ENCODE data around the gene NKX6-2. TPM values are rescaled to one million over a fixed set of nuclear protein-coding genes. Genes with fewer than 3 reads are reported as not detected.
"Not testable (repeated sequence)": the region's sequence is repeated elsewhere in the genome, so short reads cannot be mapped to it uniquely, and the experiment has no call there.

The NKX6-2 gene
- total RNA-seq, 5 donors from 2014 or later (not counting 1 experiment from before 2014, with no cell fraction given): not detected

DNA sequence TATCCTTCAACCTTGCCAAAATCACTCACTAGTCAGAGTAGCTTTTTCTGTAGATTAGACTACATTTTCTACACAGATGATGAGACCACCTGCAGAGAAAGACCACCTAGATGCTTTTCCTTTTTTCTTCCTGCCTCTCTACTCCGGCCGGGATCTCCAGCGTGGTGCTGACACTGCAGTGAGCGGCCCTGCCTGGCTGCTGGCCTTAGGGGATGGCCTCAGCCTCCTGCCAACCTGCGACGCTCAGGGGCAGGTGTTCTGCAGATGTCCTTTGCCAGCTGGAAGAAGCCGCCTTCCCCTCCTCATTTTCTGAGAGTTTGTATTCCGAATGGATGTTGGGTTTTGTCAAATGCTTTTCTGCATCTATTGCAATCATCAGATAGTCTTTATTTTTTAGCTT lies 43.5 kb upstream of the NKX6-2 start:
- Histone ChIP-seq H3K4me3 (ENCODE audit: control insufficient read depth in 1 of 2, extremely low read depth in 1 of 2, low read length in 1 of 2) (no peak overlapping the region), H3K27ac (ENCODE audit: low read length) (no peak overlapping the region), H3K27me3 (replicated peaks in 1 of 2; ENCODE audit: control insufficient read depth in 2 of 2, extremely low read depth in 1 of 2, insufficient read depth in 2 of 2, low read length in 1 of 2) (peaks cover 0 to 21% of the 10 kb centered on the region in 2 experiments), H3K36me3 (ENCODE audit: control insufficient read depth in 2 of 2, extremely low read depth in 1 of 2, insufficient read depth in 1 of 2, low read length in 1 of 2) (no peaks in the 10 kb centered on the region), H3K4me1 (ENCODE audit: control insufficient read depth in 1 of 2, extremely low read depth in 1 of 2, insufficient read depth in 2 of 2, low read length in 2 of 2) (no peaks in the 10 kb centered on the region), H3K9me3 (no peaks in the 10 kb centered on the region)
- Mint-ChIP-seq H3K9me3 (no peaks in the 10 kb centered on the region), H3K36me3 (no peaks in the 10 kb centered on the region), H3K4me3 (no peak overlapping the region), H3K4me1 (no peaks in the 10 kb centered on the region), H3K27ac (no peak overlapping the region), H3K27me3 (peaks cover 0 to 3% of the 10 kb centered on the region in 2 donors)
- ChIA-PET POLR2A (no interaction called here), CTCF (no interaction called here)
- ATAC-seq (replicated peaks in 1 of 4) (no peak), DNase-seq (no peak)
- 83% methylated on average over 3 of the region's 8 CpGs for WGBS (ENCODE audit: insufficient coverage)

- Mint-ChIP-seq H3K4me3 (no peak overlapping the region), H3K36me3 (no peaks in the 10 kb centered on the region), H3K27ac (no peak overlapping the region), H3K4me1 (no peaks in the 10 kb centered on the region), H3K27me3 (peaks cover 0 to 3% of the 10 kb centered on the region in 2 donors), H3K9me3 (no peaks in the 10 kb centered on the region)
- Histone ChIP-seq H3K4me1 (ENCODE audit: control insufficient read depth in 1 of 2, extremely low read depth in 1 of 2, insufficient read depth in 2 of 2, low read length in 2 of 2) (no peaks in the 10 kb centered on the region), H3K27ac (ENCODE audit: low read length) (no peak overlapping the region), H3K36me3 (ENCODE audit: control insufficient read depth in 2 of 2, extremely low read depth in 1 of 2, insufficient read depth in 1 of 2, low read length in 1 of 2) (no peaks in the 10 kb centered on the region), H3K27me3 (replicated peaks in 1 of 2; ENCODE audit: control insufficient read depth in 2 of 2, extremely low read depth in 1 of 2, insufficient read depth in 2 of 2, low read length in 1 of 2) (peaks cover 0 to 14% of the 10 kb centered on the region in 2 experiments), H3K9me3 (no peaks in the 10 kb centered on the region), H3K4me3 (ENCODE audit: control insufficient read depth in 1 of 2, extremely low read depth in 1 of 2, low read length in 1 of 2) (no peak overlapping the region)
- DNase-seq (no peak), ATAC-seq (replicated peaks in 1 of 4) (no peak)
- POLR2A ChIA-PET: interaction anchor here in 1 of 2 donors (0.6 kb wide), 1 partner anchor 84 kb away, joined by 6 read pairs; no protein-coding TSS in a partner anchor
- 90% methylated on average over 14 of the region's 20 CpGs for WGBS (ENCODE audit: insufficient coverage)
- CTCF ChIA-PET: interaction anchor here in 1 of 2 donors (0.6 kb wide), 1 partner anchor 27 kb away, joined by 3 read pairs; no protein-coding TSS in a partner anchor
Measured at GRCh38 chr10:132828681-132829080, 42.7 kb upstream of the NKX6-2 start.

DNA sequence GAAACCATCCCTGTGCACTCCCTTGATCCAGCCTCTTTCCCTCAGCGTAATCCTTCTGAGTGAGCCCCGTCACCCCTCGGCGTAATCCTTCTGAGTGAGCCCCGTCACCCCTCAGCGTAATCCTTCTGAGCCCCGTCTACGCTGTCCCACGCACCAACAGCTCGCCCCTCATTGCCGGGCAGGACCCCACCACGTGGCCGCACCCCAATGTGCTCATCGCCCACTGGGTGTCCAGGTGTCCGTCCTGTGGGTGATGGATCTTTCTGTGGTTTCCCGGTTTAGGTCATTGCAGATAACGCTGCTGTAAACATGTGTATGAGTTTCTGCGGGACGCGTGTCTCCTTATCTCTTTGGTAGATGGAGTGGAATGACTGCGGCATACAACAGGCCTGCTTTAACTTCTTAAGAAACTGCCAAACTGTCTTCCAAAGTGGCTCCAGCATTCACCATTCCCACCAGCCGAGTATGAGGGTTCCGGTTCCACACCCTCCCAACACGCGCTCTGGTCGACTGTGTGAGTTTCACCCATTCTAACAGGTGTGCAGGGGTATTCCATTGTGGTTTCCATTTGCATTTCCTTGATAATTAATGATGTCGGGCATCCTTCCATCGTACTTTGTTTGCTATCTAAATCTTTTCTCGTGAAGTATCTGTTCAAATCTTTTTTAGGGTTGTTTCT lies 42.1 kb upstream of the NKX6-2 start:
- H3K4me1 Mint-ChIP-seq: no peaks in the 10 kb centered on the region
- no peaks in the 10 kb centered on the region for H3K9me3 Mint-ChIP-seq
- H3K27ac Mint-ChIP-seq: no peak overlapping the region
- H3K27ac ChIP-seq (ENCODE audit: low read length): no peak overlapping the region
- ChIA-PET CTCF (no interaction called here), POLR2A (no interaction called here)
- no peaks in the 10 kb centered on the region for H3K36me3 Mint-ChIP-seq
- no peaks in the 10 kb centered on the region for H3K9me3 ChIP-seq
- WGBS (ENCODE audit: insufficient coverage): 91% methylated on average over 14 of the region's 29 CpGs
- no peak overlapping the region for H3K4me3 Mint-ChIP-seq
- H3K27me3 ChIP-seq (replicated peaks in 1 of 2; ENCODE audit: control insufficient read depth in 2 of 2, extremely low read depth in 1 of 2, insufficient read depth in 2 of 2, low read length in 1 of 2): peaks cover 0 to 10% of the 10 kb centered on the region in 2 experiments
- no peaks in the 10 kb centered on the region for H3K4me1 ChIP-seq (ENCODE audit: control insufficient read depth in 1 of 2, extremely low read depth in 1 of 2, insufficient read depth in 2 of 2, low read length in 2 of 2)
- DNase-seq: no peak
- no peak overlapping the region for H3K4me3 ChIP-seq (ENCODE audit: control insufficient read depth in 1 of 2, extremely low read depth in 1 of 2, low read length in 1 of 2)
- no peak for ATAC-seq (replicated peaks in 1 of 4)
- H3K27me3 Mint-ChIP-seq: peaks cover 0 to 3% of the 10 kb centered on the region in 2 donors
- H3K36me3 ChIP-seq (ENCODE audit: control insufficient read depth in 2 of 2, extremely low read depth in 1 of 2, insufficient read depth in 1 of 2, low read length in 1 of 2): no peaks in the 10 kb centered on the region

- DNase-seq (no peak), ATAC-seq (replicated peaks in 1 of 4) (no peak)
- Mint-ChIP-seq H3K4me3 (no peak overlapping the region), H3K27me3 (peaks cover 0 to 3% of the 10 kb centered on the region in 2 donors), H3K4me1 (no peaks in the 10 kb centered on the region), H3K27ac (no peak overlapping the region), H3K36me3 (no peaks in the 10 kb centered on the region), H3K9me3 (no peaks in the 10 kb centered on the region)
- no peak overlapping the region for H3K27ac ChIP-seq (ENCODE audit: low read length)
- H3K4me1 ChIP-seq (ENCODE audit: control insufficient read depth in 1 of 2, extremely low read depth in 1 of 2, insufficient read depth in 2 of 2, low read length in 2 of 2): no peaks in the 10 kb centered on the region
- no peak overlapping the region for H3K4me3 ChIP-seq (ENCODE audit: control insufficient read depth in 1 of 2, extremely low read depth in 1 of 2, low read length in 1 of 2)
- WGBS (ENCODE audit: insufficient coverage): 78% methylated on average over 11 of the region's 13 CpGs
- H3K9me3 ChIP-seq: no peaks in the 10 kb centered on the region
- no peaks in the 10 kb centered on the region for H3K36me3 ChIP-seq (ENCODE audit: control insufficient read depth in 2 of 2, extremely low read depth in 1 of 2, insufficient read depth in 1 of 2, low read length in 1 of 2)
- ChIA-PET POLR2A (no interaction called here), CTCF (no interaction called here)
- peaks cover 0 to 8% of the 10 kb centered on the region in 2 experiments for H3K27me3 ChIP-seq (replicated peaks in 1 of 2; ENCODE audit: control insufficient read depth in 2 of 2, extremely low read depth in 1 of 2, insufficient read depth in 2 of 2, low read length in 1 of 2)
Measured at GRCh38 chr10:132827423-132827789, 41.5 kb upstream of the NKX6-2 start.

GRCh38 chr10:132826524-132827422 lies 40.8 kb upstream of the NKX6-2 start:
- Mint-ChIP-seq H3K27me3 (peaks cover 0 to 2% of the 10 kb centered on the region in 2 donors), H3K4me3 (no peak overlapping the region), H3K36me3 (no peaks in the 10 kb centered on the region), H3K4me1 (no peaks in the 10 kb centered on the region), H3K9me3 (no peaks in the 10 kb centered on the region), H3K27ac (no peak overlapping the region)
- ATAC-seq (replicated peaks in 1 of 4): no peak
- WGBS (ENCODE audit: insufficient coverage): 96% methylated on average over 23 of the region's 36 CpGs
- ChIA-PET POLR2A (no interaction called here), CTCF (no interaction called here)
- H3K36me3 ChIP-seq (ENCODE audit: control insufficient read depth in 2 of 2, extremely low read depth in 1 of 2, insufficient read depth in 1 of 2, low read length in 1 of 2): no peaks in the 10 kb centered on the region
- H3K9me3 ChIP-seq: no peaks in the 10 kb centered on the region
- no peak overlapping the region for H3K4me3 ChIP-seq (ENCODE audit: control insufficient read depth in 1 of 2, extremely low read depth in 1 of 2, low read length in 1 of 2)
- no peak for DNase-seq
- H3K27ac ChIP-seq (ENCODE audit: low read length): no peak overlapping the region
- peaks cover 0 to 4% of the 10 kb centered on the region in 2 experiments for H3K27me3 ChIP-seq (replicated peaks in 1 of 2; ENCODE audit: control insufficient read depth in 2 of 2, extremely low read depth in 1 of 2, insufficient read depth in 2 of 2, low read length in 1 of 2)
- no peaks in the 10 kb centered on the region for H3K4me1 ChIP-seq (ENCODE audit: control insufficient read depth in 1 of 2, extremely low read depth in 1 of 2, insufficient read depth in 2 of 2, low read length in 2 of 2)

DNA sequence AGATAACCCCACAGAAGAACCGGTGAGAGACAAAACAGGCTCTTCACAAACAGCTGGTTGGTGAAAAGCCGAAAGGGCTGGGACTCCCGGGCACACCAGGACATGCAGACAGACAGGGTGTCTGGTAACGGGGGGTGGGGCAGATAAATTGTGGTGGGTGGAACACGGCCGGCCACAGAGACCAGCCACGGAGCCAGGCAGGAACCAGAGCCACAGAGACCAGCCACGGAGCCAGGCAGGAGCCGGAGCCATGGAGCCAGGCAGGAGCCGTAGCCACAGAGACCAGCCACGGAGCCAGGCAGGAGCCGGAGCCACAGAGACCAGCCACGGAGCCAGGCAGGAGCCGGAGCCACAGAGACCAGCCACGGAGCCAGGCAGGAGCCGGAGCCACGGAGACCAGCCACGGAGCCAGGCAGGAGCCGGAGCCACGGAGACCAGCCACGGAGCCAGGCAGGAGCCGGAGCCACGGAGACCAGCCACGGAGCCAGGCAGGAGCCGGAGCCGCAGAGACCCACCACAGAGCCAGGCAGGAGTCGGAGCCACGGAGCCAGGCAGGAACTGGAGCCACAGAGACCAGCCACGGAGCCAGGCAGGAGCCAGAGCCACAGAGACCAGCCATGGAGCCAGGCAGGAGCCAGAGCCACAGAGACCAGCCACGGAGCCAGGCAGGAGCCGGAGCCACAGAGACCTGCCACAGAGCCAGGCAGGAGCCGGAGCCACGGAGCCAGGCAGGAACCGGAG lies 40.0 kb upstream of the NKX6-2 start:
- H3K9me3 Mint-ChIP-seq; DNase-seq; H3K4me1 ChIP-seq (ENCODE audit: control insufficient read depth in 1 of 2, extremely low read depth in 1 of 2, insufficient read depth in 2 of 2, low read length in 2 of 2); H3K36me3 Mint-ChIP-seq; CTCF ChIA-PET; H3K27ac ChIP-seq (ENCODE audit: low read length); H3K36me3 ChIP-seq (ENCODE audit: control insufficient read depth in 2 of 2, extremely low read depth in 1 of 2, insufficient read depth in 1 of 2, low read length in 1 of 2); H3K9me3 ChIP-seq; H3K4me3 Mint-ChIP-seq; ATAC-seq (replicated peaks in 1 of 4); POLR2A ChIA-PET; H3K27me3 ChIP-seq (replicated peaks in 1 of 2; ENCODE audit: control insufficient read depth in 2 of 2, extremely low read depth in 1 of 2, insufficient read depth in 2 of 2, low read length in 1 of 2); H3K4me1 Mint-ChIP-seq; H3K27me3 Mint-ChIP-seq; H3K4me3 ChIP-seq (ENCODE audit: control insufficient read depth in 1 of 2, extremely low read depth in 1 of 2, low read length in 1 of 2); H3K27ac Mint-ChIP-seq: not testable (repeated sequence)
- WGBS (ENCODE audit: insufficient coverage): 91% methylated on average over 29 of the region's 34 CpGs
